ENCODE results near the gene SYCE1. TPM values are rescaled to one million over a fixed set of nuclear protein-coding genes. Genes with fewer than 3 reads are reported as not detected.

Gene SYCE1
- total and polyA plus RNA-seq, 4 donors: 0.33 to 5.4 (median 2.1) TPM; not detected in 1

DNA sequence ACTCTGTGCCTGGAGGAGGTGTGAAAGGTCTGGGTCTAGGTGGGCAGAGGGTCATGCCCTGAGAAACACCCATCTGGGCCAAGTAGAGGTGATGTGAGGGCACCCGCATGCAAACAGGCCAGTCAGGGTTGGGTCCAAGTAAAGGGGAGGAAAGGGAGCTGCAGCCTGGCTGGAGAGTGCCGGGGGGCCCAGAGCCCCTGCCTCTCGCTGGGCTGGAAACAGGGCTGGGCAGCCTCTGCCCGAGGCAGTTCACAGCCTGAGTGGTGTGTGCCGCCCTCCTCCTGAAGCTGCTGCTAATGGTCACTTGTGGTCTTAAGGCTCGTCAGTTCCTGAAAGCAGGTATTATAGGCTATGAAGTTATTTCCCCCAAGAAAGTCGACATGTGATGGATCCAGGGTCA, 31.0 kb downstream of the SYCE1 start:
- WGBS: 78% methylated on average over 7 of the region's 7 CpGs
- peaks cover 15 to 50% (median 37%) of the 10 kb centered on the region in 4 donors for H3K36me3 ChIP-seq (ENCODE audit: control insufficient read depth in 4 of 4, insufficient read depth in 3 of 4, low read depth in 1 of 4, low read length in 3 of 4)
- H3K9ac ChIP-seq (ENCODE audit: low read depth in 1 of 2, low read length in 2 of 2): no peak overlapping the region
- H3K4me3 ChIP-seq (ENCODE audit: low read depth in 1 of 3, low read length in 3 of 3): no peak overlapping the region
- TF ChIP-seq RAD21 (IDR thresholded peaks at IDR 0.05) (no peak), RXRA (IDR thresholded peaks at IDR 0.05) (peak in 1 of 2 donors; percentile 45)
- H3K4me1 ChIP-seq (ENCODE audit: control insufficient read depth in 4 of 4, insufficient read depth in 4 of 4, low read length in 3 of 4): peaks cover 0 to 8% (median 2%) of the 10 kb centered on the region in 4 donors
- H3K27me3 ChIP-seq (ENCODE audit: control insufficient read depth in 4 of 4, insufficient read depth in 4 of 4, low read length in 3 of 4): no peaks in the 10 kb centered on the region
- no peak overlapping the region for H3K27ac ChIP-seq (ENCODE audit: low read depth in 1 of 2, low read length in 2 of 2)
- DNase-seq (ENCODE audit: low spot score): no peak
- H3K9me3 ChIP-seq (ENCODE audit: control insufficient read depth in 4 of 4, low read length in 3 of 4): no peaks in the 10 kb centered on the region

DNA sequence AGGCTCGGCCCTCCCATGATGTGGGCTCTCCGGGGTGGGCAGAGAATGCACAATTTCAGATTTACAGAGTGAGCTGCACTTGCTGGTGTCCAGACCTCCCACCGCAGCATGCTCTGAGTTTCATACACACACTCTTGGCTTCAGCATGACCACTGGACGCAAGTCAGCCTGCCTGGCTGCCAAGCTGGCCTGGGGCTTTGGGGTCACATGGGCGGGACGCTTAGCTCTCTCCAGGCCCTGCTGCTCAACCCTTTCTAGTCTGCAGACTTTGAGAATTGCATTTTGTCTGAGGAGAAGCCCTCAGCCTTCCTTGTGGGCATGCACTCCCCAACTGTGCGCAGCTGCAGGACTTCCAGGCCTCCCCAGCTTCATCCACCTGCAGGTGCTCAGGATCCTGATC, 32.5 kb downstream of the SYCE1 start:
- H3K4me1 ChIP-seq (ENCODE audit: control insufficient read depth in 4 of 4, insufficient read depth in 4 of 4, low read length in 3 of 4): peaks cover 4 to 24% (median 11%) of the 10 kb centered on the region in 4 donors
- no peak overlapping the region for H3K4me3 ChIP-seq (ENCODE audit: low read depth in 1 of 3, low read length in 3 of 3)
- H3K36me3 ChIP-seq (ENCODE audit: control insufficient read depth in 4 of 4, insufficient read depth in 3 of 4, low read depth in 1 of 4, low read length in 3 of 4): peaks cover 15 to 49% (median 29%) of the 10 kb centered on the region in 4 donors
- no peaks in the 10 kb centered on the region for H3K27me3 ChIP-seq (ENCODE audit: control insufficient read depth in 4 of 4, insufficient read depth in 4 of 4, low read length in 3 of 4)
- no peak for DNase-seq (ENCODE audit: low spot score)
- H3K27ac ChIP-seq (ENCODE audit: low read depth in 1 of 2, low read length in 2 of 2): no peak overlapping the region
- H3K9ac ChIP-seq (ENCODE audit: low read depth in 1 of 2, low read length in 2 of 2): no peak overlapping the region
- no peaks in the 10 kb centered on the region for H3K9me3 ChIP-seq (ENCODE audit: control insufficient read depth in 4 of 4, low read length in 3 of 4)
- 67% methylated on average over 7 of the region's 7 CpGs for WGBS
- TF ChIP-seq YY1 (IDR thresholded peaks at IDR 0.05) (no peak), FOXA2 (IDR thresholded peaks at IDR 0.05) (no peak), RAD21 (IDR thresholded peaks at IDR 0.05) (no peak)

DNA sequence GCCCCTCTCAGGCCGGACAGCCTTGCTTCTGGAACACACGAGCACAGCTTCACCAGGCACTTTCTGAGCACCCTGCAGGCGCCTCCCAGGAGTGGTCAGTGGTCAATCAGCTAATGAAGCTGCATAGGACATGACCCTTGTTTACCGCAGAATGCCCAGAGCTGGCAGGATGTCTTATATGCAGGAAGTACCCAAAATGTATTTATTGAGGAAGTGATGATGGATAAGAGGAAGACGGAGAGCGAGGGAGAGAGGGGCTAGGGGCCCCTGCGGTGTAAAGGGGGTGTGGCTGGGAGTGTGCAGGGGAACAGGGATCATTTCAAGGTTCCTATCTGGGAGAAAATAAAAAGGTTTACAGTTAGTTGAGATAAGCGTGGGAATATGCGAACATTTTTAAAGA, 34.9 kb downstream of the SYCE1 start:
- no peaks in the 10 kb centered on the region for H3K27me3 ChIP-seq (ENCODE audit: control insufficient read depth in 4 of 4, insufficient read depth in 4 of 4, low read length in 3 of 4)

More for the DNA sequence above, 34.9 kb downstream of the SYCE1 start:
- 56% methylated on average over 9 of the region's 9 CpGs for WGBS
- Histone ChIP-seq H3K9me3 (ENCODE audit: control insufficient read depth in 4 of 4, low read length in 3 of 4) (no peaks in the 10 kb centered on the region), H3K4me3 (ENCODE audit: low read depth in 1 of 3, low read length in 3 of 3) (peak overlapping the region in 2 of 3 donors; percentile 27 to 61), H3K27ac (ENCODE audit: low read depth in 1 of 2, low read length in 2 of 2) (no peak overlapping the region), H3K4me1 (ENCODE audit: control insufficient read depth in 4 of 4, insufficient read depth in 4 of 4, low read length in 3 of 4) (peaks cover 4 to 38% (median 15%) of the 10 kb centered on the region in 4 donors), H3K36me3 (ENCODE audit: control insufficient read depth in 4 of 4, insufficient read depth in 3 of 4, low read depth in 1 of 4, low read length in 3 of 4) (peaks cover 10 to 36% (median 16%) of the 10 kb centered on the region in 4 donors), H3K9ac (ENCODE audit: low read depth in 1 of 2, low read length in 2 of 2) (peak overlapping the region in 1 of 2 donors; percentile 19)
- no peak for DNase-seq (ENCODE audit: low spot score)
- TF ChIP-seq EGR1 (IDR thresholded peaks at IDR 0.05; ENCODE audit: low read depth in 2 of 2) (no peak), GABPA (IDR thresholded peaks at IDR 0.05 in 1 of 2, conservative IDR thresholded peaks at IDR 0.05 in 1 of 2) (no peak), HNF4G (IDR thresholded peaks at IDR 0.05) (no peak), TAF1 (conservative IDR thresholded peaks at IDR 0.05) (no peak), RXRA (IDR thresholded peaks at IDR 0.05) (no peak), YY1 (IDR thresholded peaks at IDR 0.05) (no peak), HNF4A (conservative IDR thresholded peaks at IDR 0.05) (no peak), FOXA2 (IDR thresholded peaks at IDR 0.05) (no peak)
- TF ChIP-seq, protein P1, sequence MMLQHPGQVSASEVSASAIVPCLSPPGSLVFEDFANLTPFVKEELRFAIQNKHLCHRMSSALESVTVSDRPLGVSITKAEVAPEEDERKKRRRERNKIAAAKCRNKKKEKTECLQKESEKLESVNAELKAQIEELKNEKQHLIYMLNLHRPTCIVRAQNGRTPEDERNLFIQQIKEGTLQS (IDR thresholded peaks at IDR 0.05): no peak
- TF ChIP-seq, protein P2, sequence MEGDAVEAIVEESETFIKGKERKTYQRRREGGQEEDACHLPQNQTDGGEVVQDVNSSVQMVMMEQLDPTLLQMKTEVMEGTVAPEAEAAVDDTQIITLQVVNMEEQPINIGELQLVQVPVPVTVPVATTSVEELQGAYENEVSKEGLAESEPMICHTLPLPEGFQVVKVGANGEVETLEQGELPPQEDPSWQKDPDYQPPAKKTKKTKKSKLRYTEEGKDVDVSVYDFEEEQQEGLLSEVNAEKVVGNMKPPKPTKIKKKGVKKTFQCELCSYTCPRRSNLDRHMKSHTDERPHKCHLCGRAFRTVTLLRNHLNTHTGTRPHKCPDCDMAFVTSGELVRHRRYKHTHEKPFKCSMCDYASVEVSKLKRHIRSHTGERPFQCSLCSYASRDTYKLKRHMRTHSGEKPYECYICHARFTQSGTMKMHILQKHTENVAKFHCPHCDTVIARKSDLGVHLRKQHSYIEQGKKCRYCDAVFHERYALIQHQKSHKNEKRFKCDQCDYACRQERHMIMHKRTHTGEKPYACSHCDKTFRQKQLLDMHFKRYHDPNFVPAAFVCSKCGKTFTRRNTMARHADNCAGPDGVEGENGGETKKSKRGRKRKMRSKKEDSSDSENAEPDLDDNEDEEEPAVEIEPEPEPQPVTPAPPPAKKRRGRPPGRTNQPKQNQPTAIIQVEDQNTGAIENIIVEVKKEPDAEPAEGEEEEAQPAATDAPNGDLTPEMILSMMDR (IDR thresholded peaks at IDR 0.05; ENCODE audit: low read depth, low read length, missing input control): no peak
- TF ChIP-seq, protein P3, sequence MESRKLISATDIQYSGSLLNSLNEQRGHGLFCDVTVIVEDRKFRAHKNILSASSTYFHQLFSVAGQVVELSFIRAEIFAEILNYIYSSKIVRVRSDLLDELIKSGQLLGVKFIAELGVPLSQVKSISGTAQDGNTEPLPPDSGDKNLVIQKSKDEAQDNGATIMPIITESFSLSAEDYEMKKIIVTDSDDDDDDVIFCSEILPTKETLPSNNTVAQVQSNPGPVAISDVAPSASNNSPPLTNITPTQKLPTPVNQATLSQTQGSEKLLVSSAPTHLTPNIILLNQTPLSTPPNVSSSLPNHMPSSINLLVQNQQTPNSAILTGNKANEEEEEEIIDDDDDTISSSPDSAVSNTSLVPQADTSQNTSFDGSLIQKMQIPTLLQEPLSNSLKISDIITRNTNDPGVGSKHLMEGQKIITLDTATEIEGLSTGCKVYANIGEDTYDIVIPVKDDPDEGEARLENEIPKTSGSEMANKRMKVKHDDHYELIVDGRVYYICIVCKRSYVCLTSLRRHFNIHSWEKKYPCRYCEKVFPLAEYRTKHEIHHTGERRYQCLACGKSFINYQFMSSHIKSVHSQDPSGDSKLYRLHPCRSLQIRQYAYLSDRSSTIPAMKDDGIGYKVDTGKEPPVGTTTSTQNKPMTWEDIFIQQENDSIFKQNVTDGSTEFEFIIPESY (IDR thresholded peaks at IDR 0.05): no peak

Data from liver (tissue), 9 donors.